ENCODE results near the gene MANEA.
A peak's percentile ranks its signal among the peaks of the same experiment; 100 is the strongest.

Gene MANEA

GRCh38 chr6:95577304-95578105, at the start of gene MANEA:
Gene MANEA, plus strand, starts transcription at chr6:95577535. Its CDS starts 8,905 bp downstream, at chr6:95586440.
- H3K4me3 ChIP-seq (ENCODE audit: low read depth, low read length), result peak within 1 kb of the TSS; percentile 82
- peak; percentile 33 for DNase-seq (ENCODE audit: low read depth)
- TF ChIP-seq CTCF (IDR thresholded peaks at IDR 0.05; ENCODE audit: control insufficient read depth, extremely low read depth, insufficient read depth), result no peak

- TF ChIP-seq CTCF (IDR thresholded peaks at IDR 0.05; ENCODE audit: control insufficient read depth, extremely low read depth, insufficient read depth), result no peak
- H3K4me3 ChIP-seq (ENCODE audit: low read depth, low read length), result no peak overlapping the region
- no peak for DNase-seq (ENCODE audit: low read depth)
These were observed 47.6 kb upstream of the MANEA start for GRCh38 chr6:95529762-95530161.

- no peak for TF ChIP-seq CTCF (IDR thresholded peaks at IDR 0.05; ENCODE audit: control insufficient read depth, extremely low read depth, insufficient read depth)
- no peak for DNase-seq (ENCODE audit: low read depth)
- H3K4me3 ChIP-seq (ENCODE audit: low read depth, low read length), result no peak overlapping the region
These were observed 47.0 kb upstream of the MANEA start for GRCh38 chr6:95530176-95530819.

GRCh38 chr6:95543798-95544197, 33.5 kb upstream of the MANEA start:
- peak; percentile 52 for DNase-seq (ENCODE audit: low read depth)
- no peak for TF ChIP-seq CTCF (IDR thresholded peaks at IDR 0.05; ENCODE audit: control insufficient read depth, extremely low read depth, insufficient read depth)
- no peak overlapping the region for H3K4me3 ChIP-seq (ENCODE audit: low read depth, low read length)

- no peak overlapping the region for H3K4me3 ChIP-seq (ENCODE audit: low read depth, low read length)
- TF ChIP-seq CTCF (IDR thresholded peaks at IDR 0.05; ENCODE audit: control insufficient read depth, extremely low read depth, insufficient read depth), result no peak
- no peak for DNase-seq (ENCODE audit: low read depth)
These were observed 32.7 kb upstream of the MANEA start for GRCh38 chr6:95544517-95545225.

GRCh38 chr6:95545226-95545625, 32.1 kb upstream of the MANEA start:
- no peak for TF ChIP-seq CTCF (IDR thresholded peaks at IDR 0.05; ENCODE audit: control insufficient read depth, extremely low read depth, insufficient read depth)
- peak; percentile 92 for DNase-seq (ENCODE audit: low read depth)
- H3K4me3 ChIP-seq (ENCODE audit: low read depth, low read length), result no peak overlapping the region

Measured in LNCaP clone FGC (cell line).